IPS DF 4.7 (cell line): Measurements from ENCODE around the gene GABRG3.

Experiments
- DNase-seq: peaks from one replicate; pipeline ENCODE4 v3.0.0-alpha.2; 2013; ENCODE audit warnings: low spot score; ENCODE audit errors: extremely low read depth

GABRG3 gene

GRCh38 chr15:27401471-27401870 is 430.5 kb downstream of the GABRG3 start:
- no peak for DNase-seq

DNA sequence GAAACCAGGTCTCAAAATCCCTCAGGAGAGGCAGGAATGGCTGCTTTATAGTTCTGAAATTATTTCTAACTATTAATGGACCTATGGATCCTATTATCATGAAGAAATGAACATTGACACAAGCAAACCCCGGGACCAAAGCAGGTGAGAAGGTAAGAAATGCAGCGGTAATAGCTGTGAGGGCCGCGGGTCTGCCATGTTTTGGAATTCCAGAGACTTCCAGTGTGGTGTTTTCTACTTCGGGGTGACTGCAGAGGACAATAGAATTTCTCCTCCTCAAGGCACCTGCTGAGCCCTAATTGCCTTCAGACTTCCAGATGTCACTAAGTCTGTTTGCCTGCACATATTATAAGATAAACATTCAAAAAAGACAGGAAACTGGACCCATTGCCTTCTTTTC is 437.4 kb downstream of the GABRG3 start:
- DNase-seq, result no peak

- no peak for DNase-seq
These were observed 440.1 kb downstream of the GABRG3 start for GRCh38 chr15:27410996-27411605.

GRCh38 chr15:27412415-27412814 is 441.4 kb downstream of the GABRG3 start:
- DNase-seq, result no peak

GRCh38 chr15:27414168-27414870 is 443.3 kb downstream of the GABRG3 start:
- no peak for DNase-seq

DNA sequence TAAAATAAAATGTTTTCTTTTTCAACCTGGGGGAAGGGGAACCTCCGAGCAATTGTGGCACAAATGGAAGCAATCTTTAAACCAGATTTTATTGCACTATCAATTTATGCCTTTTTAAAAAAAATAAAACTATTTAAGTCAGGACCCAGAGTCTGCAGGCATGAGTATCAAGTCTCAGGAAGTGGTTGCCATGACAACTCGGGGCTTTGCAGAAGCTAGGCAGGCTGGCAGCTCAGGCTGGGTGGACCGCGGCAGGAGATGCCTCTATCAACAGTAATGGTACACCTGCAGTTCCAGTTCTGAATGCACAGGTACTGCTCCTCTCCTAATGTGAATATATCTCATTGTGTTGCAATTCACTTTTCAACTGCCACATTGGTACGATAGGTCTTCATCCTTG is 447.7 kb downstream of the GABRG3 start:
- no peak for DNase-seq

DNA sequence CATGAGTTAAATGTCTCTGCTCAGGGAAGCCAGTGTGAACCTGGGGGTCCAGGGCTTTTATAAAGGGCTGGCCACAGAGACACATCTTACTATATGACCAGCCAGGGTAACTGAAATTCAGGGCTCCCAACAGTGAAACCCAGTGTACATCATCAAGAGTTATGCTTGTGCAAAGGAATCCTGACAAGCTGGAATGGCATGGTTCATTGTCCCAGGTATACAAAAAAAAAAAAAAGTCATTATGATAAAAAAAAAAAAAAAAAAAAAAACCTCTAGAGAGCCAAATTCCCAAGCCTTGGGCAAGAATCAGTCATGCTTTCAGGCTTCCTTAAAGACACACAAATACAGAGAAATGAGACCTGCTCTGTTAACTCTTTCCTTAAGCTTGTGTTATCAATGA is 452.0 kb downstream of the GABRG3 start:
- DNase-seq, result no peak

GRCh38 chr15:27426805-27427204 is 455.8 kb downstream of the GABRG3 start:
- DNase-seq, result no peak

GRCh38 chr15:27427276-27427675 is 456.3 kb downstream of the GABRG3 start:
- no peak for DNase-seq

DNA sequence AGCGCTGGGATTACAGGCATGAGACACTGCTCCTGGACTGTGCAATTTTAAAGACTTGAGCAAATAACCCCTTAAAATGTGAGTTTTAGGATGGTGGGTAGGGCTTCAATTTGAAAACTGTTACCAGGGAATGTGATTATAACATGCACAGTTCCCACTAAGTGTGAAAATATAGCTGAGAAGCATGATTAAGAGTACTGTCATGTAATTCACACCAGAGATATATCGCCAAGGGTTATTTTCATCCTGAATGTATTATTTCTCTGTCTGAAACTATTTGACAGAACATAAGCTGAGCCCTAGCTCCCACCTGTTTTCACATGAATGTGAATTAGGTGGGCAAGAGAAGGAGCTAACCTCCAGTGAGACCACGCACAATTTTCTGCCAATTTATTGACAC is 457.2 kb downstream of the GABRG3 start:
- no peak for DNase-seq

DNA sequence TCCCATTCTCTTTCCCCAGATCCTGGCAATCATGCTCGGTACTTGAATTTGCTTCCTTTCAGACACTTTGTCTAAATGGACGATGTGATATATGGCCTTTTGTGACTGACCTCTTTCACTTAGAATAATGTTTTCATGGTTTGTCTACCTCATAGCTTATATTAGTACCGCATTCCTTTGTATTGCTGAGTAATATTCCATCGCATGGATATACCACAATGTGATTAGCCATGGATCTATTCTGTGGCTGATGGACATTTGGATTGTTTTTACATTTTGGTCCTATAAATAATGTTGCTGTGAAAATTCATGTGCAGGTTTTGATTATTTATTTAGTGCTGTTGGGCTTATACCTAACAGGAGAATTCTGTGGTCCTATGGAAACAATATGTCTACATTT is 458.6 kb downstream of the GABRG3 start:
- no peak for DNase-seq

GRCh38 chr15:27433604-27434003 is 462.6 kb downstream of the GABRG3 start:
- no peak for DNase-seq

DNA sequence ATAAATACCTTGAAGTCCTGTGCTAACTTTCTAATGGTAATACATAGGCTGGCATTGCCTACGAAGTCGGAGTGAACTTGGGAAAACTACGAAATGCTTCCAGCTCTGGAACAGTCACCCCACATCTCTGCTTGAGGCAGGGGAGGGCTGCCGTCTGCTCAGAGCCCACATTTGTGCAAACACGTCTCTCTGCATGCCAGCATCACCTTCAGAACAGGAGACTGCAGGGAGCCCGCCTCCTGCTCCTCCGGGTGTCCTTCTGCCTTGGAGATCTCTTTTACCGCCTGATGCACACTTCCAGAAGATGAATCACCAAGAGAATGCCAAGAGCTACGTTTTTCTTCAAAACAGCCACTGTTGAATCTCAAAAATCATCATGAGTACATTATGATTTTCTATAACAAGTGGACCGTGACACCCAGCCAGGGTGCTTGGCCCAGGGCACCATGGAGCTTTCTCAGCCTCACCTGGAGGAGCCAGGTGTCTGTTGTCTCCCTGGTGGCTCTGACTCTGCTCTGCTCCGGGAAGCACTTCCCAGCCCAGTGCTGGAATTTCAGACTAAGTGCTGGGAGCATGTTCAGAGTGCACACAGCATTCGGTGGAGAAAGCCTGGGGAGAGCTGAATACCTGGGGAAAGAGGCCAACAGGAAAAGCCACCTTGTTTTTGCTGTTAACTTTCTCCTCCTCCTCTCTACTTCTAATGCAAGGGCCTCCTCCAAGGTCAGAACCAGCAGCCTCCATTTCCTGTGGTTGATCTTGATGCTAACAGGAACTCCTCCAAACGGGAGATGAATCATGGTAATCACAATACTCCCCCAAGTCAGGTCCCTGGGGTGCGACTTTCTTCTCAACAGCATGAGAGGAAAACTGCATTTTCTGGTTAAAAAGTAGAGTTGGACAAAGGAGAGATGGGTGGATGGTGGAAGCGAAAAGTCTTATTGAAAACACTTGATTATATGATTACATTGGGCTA is 467.7 kb downstream of the GABRG3 start:
- no peak for DNase-seq

DNA sequence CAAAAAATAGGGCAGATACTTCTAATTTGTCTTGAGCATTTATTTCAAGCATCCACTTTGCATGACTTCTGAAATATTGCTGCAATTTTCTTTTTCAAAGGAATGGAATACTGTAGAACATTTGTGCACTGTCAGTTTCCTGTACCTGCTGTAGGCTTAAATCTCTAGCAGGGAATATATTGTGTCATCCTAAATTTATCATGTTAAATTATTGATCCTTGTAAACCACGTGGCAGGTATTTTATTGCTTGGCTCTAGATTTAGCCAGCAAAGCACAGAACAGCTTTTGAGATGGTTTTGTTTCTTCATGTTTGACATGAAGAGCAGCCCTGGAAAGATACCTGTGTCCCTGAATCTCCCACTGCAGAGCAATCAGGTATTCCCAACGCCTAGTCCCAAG is 470.1 kb downstream of the GABRG3 start:
- DNase-seq, result no peak

GRCh38 chr15:27448234-27448633 is 477.3 kb downstream of the GABRG3 start:
- no peak for DNase-seq

GRCh38 chr15:27448986-27449385 is 478.0 kb downstream of the GABRG3 start:
- DNase-seq, result no peak

GRCh38 chr15:27449941-27450340 is 479.0 kb downstream of the GABRG3 start:
- DNase-seq, result no peak

DNA sequence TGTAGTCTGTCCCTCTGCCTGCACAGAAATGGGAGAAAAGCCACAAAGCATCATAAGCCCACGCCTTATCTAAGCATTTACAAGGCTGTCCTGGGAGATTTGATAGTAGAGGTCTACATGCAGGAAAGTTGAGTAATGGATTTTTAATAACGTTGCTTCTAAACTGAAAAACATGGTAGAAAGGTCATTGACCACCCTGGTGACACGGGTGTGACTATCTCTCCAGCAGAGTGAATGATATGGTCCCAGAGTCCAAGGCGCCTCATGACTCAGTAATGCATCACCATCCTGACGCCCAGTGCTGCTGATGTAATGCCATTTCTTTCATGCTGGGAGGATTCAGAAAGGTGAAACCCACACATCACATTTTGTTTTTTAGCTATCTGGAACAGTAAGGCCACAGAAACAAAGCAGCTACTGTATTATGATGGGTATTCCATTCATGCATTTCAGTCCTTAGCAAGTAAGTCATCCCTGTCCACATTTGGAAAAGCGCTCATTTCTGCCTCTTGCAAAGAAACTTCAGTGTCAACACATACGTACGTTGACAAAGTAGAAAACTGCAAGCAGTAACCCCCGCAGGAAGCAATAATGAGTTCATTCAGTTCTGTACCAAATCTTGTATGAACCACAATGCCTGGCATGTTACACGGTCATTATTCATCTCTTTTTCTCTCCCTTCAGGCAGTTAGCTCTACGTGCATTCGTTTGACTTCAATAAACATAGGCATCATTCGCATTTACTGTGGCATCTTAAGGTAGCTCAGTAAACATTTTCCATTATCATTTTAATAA is 483.5 kb downstream of the GABRG3 start:
- DNase-seq, result no peak

- no peak for DNase-seq
These were observed 485.8 kb downstream of the GABRG3 start for GRCh38 chr15:27456807-27457206.

GRCh38 chr15:27457766-27458165 is 486.8 kb downstream of the GABRG3 start:
- no peak for DNase-seq

DNA sequence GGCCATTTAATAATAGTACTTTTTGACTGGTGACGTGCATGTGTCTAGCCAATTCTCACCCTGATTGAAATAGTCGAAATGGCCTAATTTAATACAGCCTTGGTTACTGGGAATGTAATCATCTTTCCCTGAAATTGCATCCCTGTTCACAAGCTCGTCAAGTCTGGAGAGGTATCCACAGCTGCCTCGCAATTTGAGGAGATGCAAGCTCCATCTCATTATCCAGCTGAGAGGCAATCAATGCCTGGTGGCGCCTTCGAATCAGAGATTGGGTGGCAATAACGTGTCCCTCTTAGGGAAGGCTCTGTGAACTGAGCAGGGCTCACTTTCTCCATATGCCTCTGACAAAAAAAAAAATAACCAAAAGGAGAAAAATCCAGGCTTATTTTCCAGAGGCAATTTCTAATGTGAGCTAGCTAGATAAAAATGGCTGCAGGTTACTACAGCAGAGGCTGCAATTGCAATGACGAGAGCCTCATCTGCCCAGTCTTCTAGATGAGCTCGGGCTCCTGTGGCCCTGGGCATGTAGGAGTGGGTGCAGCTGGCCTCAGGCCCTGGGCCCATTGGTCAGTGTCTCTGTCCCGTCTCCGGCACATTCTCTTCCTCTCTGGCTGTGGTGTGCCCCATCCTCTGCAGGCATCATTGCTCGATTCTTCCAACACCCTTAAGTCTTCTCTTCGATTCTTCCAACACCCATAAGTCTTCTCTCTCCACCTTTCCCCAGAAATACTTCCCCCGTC is 487.5 kb downstream of the GABRG3 start:
- no peak for DNase-seq
